ENCODE data around the gene SBF2. TPM values are rescaled to one million over a fixed set of nuclear protein-coding genes. Genes with fewer than 3 reads are reported as not detected.

The SBF2 gene
- total and polyA plus RNA-seq, 2 of the 13 experiments (the other 11 are each of a cell fraction or from before 2014, with no cell fraction given), result 24.0 to 45.8 TPM

DNA sequence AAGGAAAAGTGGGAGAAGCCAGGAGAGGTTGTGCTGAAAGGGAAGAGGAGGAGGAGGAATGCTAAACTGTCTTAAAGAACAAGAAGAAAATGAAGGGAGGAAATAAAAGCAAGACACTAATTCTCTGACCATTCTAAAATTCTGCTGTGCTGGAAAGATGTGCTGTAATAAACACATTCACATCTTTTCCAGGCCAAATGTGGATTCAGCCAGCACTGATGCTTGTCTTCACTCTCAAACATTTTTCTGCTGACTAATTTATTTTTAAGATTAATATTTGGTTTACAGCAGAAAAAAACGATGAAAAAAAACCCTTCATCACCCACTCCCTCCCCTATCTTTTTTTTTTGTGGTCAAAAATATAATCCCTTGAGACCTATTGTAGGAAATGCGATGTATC is 406.5 kb downstream of the SBF2 start:
- BruUV-seq (replicated peaks), result no TSS peak
- Histone ChIP-seq H3K79me2 (ENCODE audit: insufficient read depth, low read length) (no peaks in the 10 kb centered on the region), H3K9me3 (ENCODE audit: low read length) (no peaks in the 10 kb centered on the region), H3K4me3 (replicated peaks in 1 of 3; ENCODE audit: insufficient read depth in 1 of 3, low read depth in 2 of 3, low read length in 3 of 3) (no peak overlapping the region), H3K9ac (ENCODE audit: insufficient read depth, low read depth, low read length) (no peak overlapping the region), H4K20me1 (ENCODE audit: insufficient read depth, low read length) (no peaks in the 10 kb centered on the region), H3K4me2 (ENCODE audit: low read depth, low read length) (no peak overlapping the region), H3K4me1 (ENCODE audit: insufficient read depth, low read length) (no peaks in the 10 kb centered on the region), H3K36me3 (replicated peaks in 1 of 2; ENCODE audit: control insufficient read depth in 1 of 2, insufficient read depth in 2 of 2, low read length in 2 of 2) (no peaks in the 10 kb centered on the region), H3K27me3 (ENCODE audit: control insufficient read depth in 1 of 2, insufficient read depth in 2 of 2, low read length in 2 of 2) (no peaks in the 10 kb centered on the region), H3K27ac (ENCODE audit: extremely low read length, insufficient read depth, low read length) (no peak overlapping the region), H2AFZ (ENCODE audit: low read length) (no peak overlapping the region)
- FAIRE-seq, result no peak
- TF ChIP-seq, protein P1, sequence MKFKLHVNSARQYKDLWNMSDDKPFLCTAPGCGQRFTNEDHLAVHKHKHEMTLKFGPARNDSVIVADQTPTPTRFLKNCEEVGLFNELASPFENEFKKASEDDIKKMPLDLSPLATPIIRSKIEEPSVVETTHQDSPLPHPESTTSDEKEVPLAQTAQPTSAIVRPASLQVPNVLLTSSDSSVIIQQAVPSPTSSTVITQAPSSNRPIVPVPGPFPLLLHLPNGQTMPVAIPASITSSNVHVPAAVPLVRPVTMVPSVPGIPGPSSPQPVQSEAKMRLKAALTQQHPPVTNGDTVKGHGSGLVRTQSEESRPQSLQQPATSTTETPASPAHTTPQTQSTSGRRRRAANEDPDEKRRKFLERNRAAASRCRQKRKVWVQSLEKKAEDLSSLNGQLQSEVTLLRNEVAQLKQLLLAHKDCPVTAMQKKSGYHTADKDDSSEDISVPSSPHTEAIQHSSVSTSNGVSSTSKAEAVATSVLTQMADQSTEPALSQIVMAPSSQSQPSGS (CRISPR knock-in tag; IDR thresholded peaks at IDR 0.05), result no peak
- peak; percentile 0 to 68; a peak in 2 of 4 replicates for TF ChIP-seq MAFK (conservative IDR thresholded peaks at IDR 0.05 in 1 of 2, IDR thresholded peaks at IDR 0.05 in 1 of 2; ENCODE audit: low read length in 2 of 2)
- DNase-seq (ENCODE audit: low spot score), result no peak
- ChIA-PET CTCF (ENCODE audit: low intra/inter-chr PET ratio, low total read pairs) (no interaction called here), POLR2A (no interaction called here)
- 88% methylated on average over 2 of the region's 2 CpGs for WGBS (ENCODE audit: low lambda C conversion rate)
- in situ Hi-C loops (cut with HindIII; ENCODE audit: extremely low pct_ligation_motif_present, low pct_unique_long_range_greater_than_20kb), result no loop called here
- intact Hi-C loops (cut with micrococcal nuclease; ENCODE audit: unreplicated experiment), result no loop called here
- no peak for ATAC-seq

DNA sequence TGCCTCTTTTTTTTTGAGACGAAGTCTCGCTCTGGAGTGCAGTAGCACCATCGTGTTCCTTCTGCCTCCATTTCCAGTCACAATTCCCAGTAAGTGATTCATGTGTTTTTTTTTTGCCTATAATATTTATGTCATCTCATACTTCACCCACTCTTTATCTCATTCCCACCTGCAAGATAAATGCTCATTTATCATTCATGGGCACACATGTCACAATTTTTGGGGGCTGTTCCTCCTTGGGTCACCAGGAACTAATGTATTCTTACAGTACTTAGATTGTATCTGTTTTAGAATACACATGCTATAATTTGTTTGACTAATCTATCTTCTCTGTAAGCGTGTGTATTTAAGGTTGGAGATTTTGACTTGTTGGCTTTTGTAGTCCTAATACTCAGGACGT is 407.4 kb downstream of the SBF2 start:
- H3K9me3 ChIP-seq (ENCODE audit: low read length), result no peaks in the 10 kb centered on the region
- H3K4me1 ChIP-seq (ENCODE audit: insufficient read depth, low read length), result no peaks in the 10 kb centered on the region
- ATAC-seq (no peak), FAIRE-seq (no peak), DNase-seq (ENCODE audit: low spot score) (no peak)
- in situ Hi-C loops (cut with HindIII; ENCODE audit: extremely low pct_ligation_motif_present, low pct_unique_long_range_greater_than_20kb), result no loop called here
- H3K27me3 ChIP-seq (ENCODE audit: control insufficient read depth in 1 of 2, insufficient read depth in 2 of 2, low read length in 2 of 2), result no peaks in the 10 kb centered on the region
- no peak overlapping the region for H3K27ac ChIP-seq (ENCODE audit: extremely low read length, insufficient read depth, low read length)
- intact Hi-C loops (cut with micrococcal nuclease; ENCODE audit: unreplicated experiment), result no loop called here
- H3K4me3 ChIP-seq (replicated peaks in 1 of 3; ENCODE audit: insufficient read depth in 1 of 3, low read depth in 2 of 3, low read length in 3 of 3), result no peak overlapping the region
- WGBS (ENCODE audit: low lambda C conversion rate), result 96% methylated on average over 5 of the region's 5 CpGs
- no peaks in the 10 kb centered on the region for H4K20me1 ChIP-seq (ENCODE audit: insufficient read depth, low read length)
- CTCF ChIA-PET (ENCODE audit: low intra/inter-chr PET ratio, low total read pairs), result no interaction called here
- no peak overlapping the region for H3K4me2 ChIP-seq (ENCODE audit: low read depth, low read length)
- BruUV-seq (replicated peaks), result no TSS peak
- no peaks in the 10 kb centered on the region for H3K36me3 ChIP-seq (replicated peaks in 1 of 2; ENCODE audit: control insufficient read depth in 1 of 2, insufficient read depth in 2 of 2, low read length in 2 of 2)
- H3K9ac ChIP-seq (ENCODE audit: insufficient read depth, low read depth, low read length), result no peak overlapping the region
- POLR2A ChIA-PET, result no interaction called here
- no peak overlapping the region for H2AFZ ChIP-seq (ENCODE audit: low read length)
- H3K79me2 ChIP-seq (ENCODE audit: insufficient read depth, low read length), result no peaks in the 10 kb centered on the region
- TF ChIP-seq ZNF17 (CRISPR knock-in tag; IDR thresholded peaks at IDR 0.05) (no peak), CREM (IDR thresholded peaks at IDR 0.05) (no peak), CREM (CRISPR knock-in tag; IDR thresholded peaks at IDR 0.05) (no peak), ZBTB38 (CRISPR knock-in tag; IDR thresholded peaks at IDR 0.05) (no peak), SMAD3 (CRISPR knock-in tag; IDR thresholded peaks at IDR 0.05) (no peak), ATAD3A (CRISPR knock-in tag; IDR thresholded peaks at IDR 0.05) (no peak), RNF2 (conservative IDR thresholded peaks at IDR 0.05; ENCODE audit: low read depth) (no peak), ZNF878 (CRISPR knock-in tag; IDR thresholded peaks at IDR 0.05) (no peak), FOXK1 (CRISPR knock-in tag; IDR thresholded peaks at IDR 0.05; ENCODE audit: borderline replicate concordance, low read depth) (no peak), REXO4 (CRISPR knock-in tag; IDR thresholded peaks at IDR 0.05; ENCODE audit: borderline replicate concordance) (no peak), TCF12 (IDR thresholded peaks at IDR 0.05) (no peak), TCF12 (CRISPR knock-in tag; IDR thresholded peaks at IDR 0.05) (no peak)
- TF ChIP-seq, protein P2, sequence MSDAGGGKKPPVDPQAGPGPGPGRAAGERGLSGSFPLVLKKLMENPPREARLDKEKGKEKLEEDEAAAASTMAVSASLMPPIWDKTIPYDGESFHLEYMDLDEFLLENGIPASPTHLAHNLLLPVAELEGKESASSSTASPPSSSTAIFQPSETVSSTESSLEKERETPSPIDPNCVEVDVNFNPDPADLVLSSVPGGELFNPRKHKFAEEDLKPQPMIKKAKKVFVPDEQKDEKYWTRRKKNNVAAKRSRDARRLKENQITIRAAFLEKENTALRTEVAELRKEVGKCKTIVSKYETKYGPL (CRISPR knock-in tag; IDR thresholded peaks at IDR 0.05), result no peak
- TF ChIP-seq, protein P3, sequence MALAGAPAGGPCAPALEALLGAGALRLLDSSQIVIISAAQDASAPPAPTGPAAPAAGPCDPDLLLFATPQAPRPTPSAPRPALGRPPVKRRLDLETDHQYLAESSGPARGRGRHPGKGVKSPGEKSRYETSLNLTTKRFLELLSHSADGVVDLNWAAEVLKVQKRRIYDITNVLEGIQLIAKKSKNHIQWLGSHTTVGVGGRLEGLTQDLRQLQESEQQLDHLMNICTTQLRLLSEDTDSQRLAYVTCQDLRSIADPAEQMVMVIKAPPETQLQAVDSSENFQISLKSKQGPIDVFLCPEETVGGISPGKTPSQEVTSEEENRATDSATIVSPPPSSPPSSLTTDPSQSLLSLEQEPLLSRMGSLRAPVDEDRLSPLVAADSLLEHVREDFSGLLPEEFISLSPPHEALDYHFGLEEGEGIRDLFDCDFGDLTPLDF (CRISPR knock-in tag; IDR thresholded peaks at IDR 0.05), result no peak
- TF ChIP-seq, protein P4, sequence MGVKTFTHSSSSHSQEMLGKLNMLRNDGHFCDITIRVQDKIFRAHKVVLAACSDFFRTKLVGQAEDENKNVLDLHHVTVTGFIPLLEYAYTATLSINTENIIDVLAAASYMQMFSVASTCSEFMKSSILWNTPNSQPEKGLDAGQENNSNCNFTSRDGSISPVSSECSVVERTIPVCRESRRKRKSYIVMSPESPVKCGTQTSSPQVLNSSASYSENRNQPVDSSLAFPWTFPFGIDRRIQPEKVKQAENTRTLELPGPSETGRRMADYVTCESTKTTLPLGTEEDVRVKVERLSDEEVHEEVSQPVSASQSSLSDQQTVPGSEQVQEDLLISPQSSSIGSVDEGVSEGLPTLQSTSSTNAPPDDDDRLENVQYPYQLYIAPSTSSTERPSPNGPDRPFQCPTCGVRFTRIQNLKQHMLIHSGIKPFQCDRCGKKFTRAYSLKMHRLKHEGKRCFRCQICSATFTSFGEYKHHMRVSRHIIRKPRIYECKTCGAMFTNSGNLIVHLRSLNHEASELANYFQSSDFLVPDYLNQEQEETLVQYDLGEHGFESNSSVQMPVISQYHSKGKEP (CRISPR knock-in tag; IDR thresholded peaks at IDR 0.05), result no peak
